ENCODE data around the gene GADD45B. TPM values are rescaled to one million over a fixed set of nuclear protein-coding genes. Genes with fewer than 3 reads are reported as not detected.

Gene GADD45B
- total RNA-seq, 6 experiments from 2014 or later, result 39.0 to 176 (median 127) TPM

- TF ChIP-seq POLR2A (IDR thresholded peaks at IDR 0.05), result no peak
- no peak for TF ChIP-seq CTCF (IDR thresholded peaks at IDR 0.05)
- Histone ChIP-seq H3K9me3 (no peaks in the 10 kb centered on the region), H3K36me3 (peaks cover 0 to 14% (median 7%) of the 10 kb centered on the region in 4 donors), H3K27ac (no peak overlapping the region), H3K4me1 (peaks cover 0 to 2% (median 0%) of the 10 kb centered on the region in 4 donors), H3K4me3 (no peak overlapping the region), H3K27me3 (no peaks in the 10 kb centered on the region)
- intact Hi-C loops (cut with DNase I), result loop anchor here in 1 of 2 donors (10.0 kb wide), 1 partner anchor 53 kb away; no protein-coding TSS in a partner anchor
- 100% methylated on average over 1 of the region's 16 CpGs for WGBS (ENCODE audit: insufficient coverage, low coverage, low lambda C conversion rate, missing lambda C conversion rate)
- ATAC-seq, result no peak
- DNase-seq, result no peak
Measured at GRCh38 chr19:2481466-2481865, 5.5 kb downstream of the GADD45B start.

GRCh38 chr19:2482354-2483038, 6.6 kb downstream of the GADD45B start:
- Histone ChIP-seq H3K9me3 (no peaks in the 10 kb centered on the region), H3K36me3 (peaks cover 0 to 7% (median 4%) of the 10 kb centered on the region in 4 donors), H3K4me3 (no peak overlapping the region), H3K27me3 (no peaks in the 10 kb centered on the region), H3K27ac (no peak overlapping the region), H3K4me1 (peaks cover 0 to 2% (median 0%) of the 10 kb centered on the region in 4 donors)
- intact Hi-C loops (cut with DNase I), result loop anchor here in 1 of 2 donors (10.0 kb wide), 1 partner anchor 52 kb away; no protein-coding TSS in a partner anchor
- ATAC-seq (no peak), DNase-seq (no peak)
- 71% methylated on average over 10 of the region's 12 CpGs for WGBS (ENCODE audit: insufficient coverage, low coverage, low lambda C conversion rate, missing lambda C conversion rate)
- TF ChIP-seq CTCF (IDR thresholded peaks at IDR 0.05), result no peak
- no peak for TF ChIP-seq POLR2A (IDR thresholded peaks at IDR 0.05)

GRCh38 chr19:2483084-2483483, 7.2 kb downstream of the GADD45B start:
- 87% methylated on average over 6 of the region's 6 CpGs for WGBS (ENCODE audit: insufficient coverage, low coverage, low lambda C conversion rate, missing lambda C conversion rate)
- Histone ChIP-seq H3K36me3 (peaks cover 0 to 1% (median 0%) of the 10 kb centered on the region in 4 donors), H3K4me1 (peaks cover 0 to 3% (median 0%) of the 10 kb centered on the region in 4 donors), H3K27me3 (no peaks in the 10 kb centered on the region), H3K4me3 (no peak overlapping the region), H3K9me3 (no peaks in the 10 kb centered on the region), H3K27ac (no peak overlapping the region)
- intact Hi-C loops (cut with DNase I), result loop anchor here in 1 of 2 donors (10.0 kb wide), 1 partner anchor 52 kb away; no protein-coding TSS in a partner anchor
- DNase-seq (no peak), ATAC-seq (no peak)
- TF ChIP-seq POLR2A (IDR thresholded peaks at IDR 0.05) (no peak), CTCF (IDR thresholded peaks at IDR 0.05) (no peak)

- WGBS (ENCODE audit: insufficient coverage, low coverage, low lambda C conversion rate, missing lambda C conversion rate), result 62% methylated on average over 1 of the region's 4 CpGs
- no peak for TF ChIP-seq POLR2A (IDR thresholded peaks at IDR 0.05)
- TF ChIP-seq CTCF (IDR thresholded peaks at IDR 0.05), result no peak
- DNase-seq (no peak), ATAC-seq (no peak)
- Histone ChIP-seq H3K36me3 (no peaks in the 10 kb centered on the region), H3K9me3 (no peaks in the 10 kb centered on the region), H3K27me3 (no peaks in the 10 kb centered on the region), H3K27ac (peak overlapping the region in 1 of 3 donors; percentile 8), H3K4me1 (peaks cover 0 to 8% (median 0%) of the 10 kb centered on the region in 4 donors), H3K4me3 (no peak overlapping the region)
- intact Hi-C loops (cut with DNase I), result loop anchor here in 1 of 2 donors (10.0 kb wide), 1 partner anchor 51 kb away; no protein-coding TSS in a partner anchor
Measured at GRCh38 chr19:2483484-2484151, 7.7 kb downstream of the GADD45B start.
